CD4-positive, alpha-beta T cell treated with Interleukin-17A for 4 hours (primary cell): ENCODE results near the gene SPPL2C.

ENCODE experiments used
- DNase-seq: peaks from one replicate; pipeline ENCODE4 v3.0.0-alpha.2; 2020; ENCODE audit warnings: mixed read lengths

The SPPL2C gene

DNA sequence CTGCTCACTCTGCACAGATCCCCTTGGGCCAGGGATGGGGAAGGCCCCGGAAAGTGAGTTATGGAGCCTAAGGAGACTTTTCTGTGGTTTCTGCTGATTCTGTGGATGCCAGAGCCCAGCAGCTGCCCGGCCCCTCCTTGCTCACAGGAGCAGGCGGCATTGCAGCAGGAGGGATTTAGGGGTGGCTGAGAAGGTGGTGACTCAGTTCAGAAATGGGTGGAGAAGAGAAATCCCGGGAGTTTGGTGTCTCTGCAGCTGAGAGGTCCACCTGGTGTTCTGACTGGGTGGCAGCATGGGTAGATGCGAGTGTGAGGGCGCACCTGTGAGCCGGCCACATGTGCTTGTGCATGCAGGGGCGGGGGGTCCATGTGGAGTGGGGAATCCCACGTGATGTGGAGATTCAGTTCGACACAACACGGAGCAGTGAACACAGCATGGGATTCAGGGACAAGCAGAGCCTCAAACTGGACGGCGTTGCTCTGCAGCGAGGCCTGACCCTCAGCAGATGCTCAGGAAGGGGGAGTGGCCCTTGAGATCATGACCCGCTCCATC is 16.0 kb upstream of the SPPL2C start:
- no peak for DNase-seq

DNA sequence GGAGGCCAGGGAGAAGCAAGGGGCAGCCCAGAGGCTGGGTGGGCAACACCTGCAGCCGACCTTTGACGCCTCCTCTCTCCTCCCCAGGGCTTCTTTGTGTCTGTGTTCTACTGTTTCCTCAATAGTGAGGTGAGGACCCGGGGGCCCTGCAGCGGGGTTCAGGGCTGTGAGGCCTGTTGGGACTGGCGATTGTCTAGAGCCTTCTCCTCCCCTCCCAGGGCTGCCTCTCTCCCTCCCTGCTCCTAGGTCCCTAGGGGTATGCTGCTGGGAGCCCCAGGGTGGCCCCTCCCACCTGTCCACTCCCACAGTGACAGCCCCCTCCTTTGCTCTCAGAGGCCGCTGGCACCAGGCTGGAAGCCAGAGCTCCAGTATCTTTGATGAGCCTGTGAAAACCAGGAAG is 10.8 kb upstream of the SPPL2C start:
- DNase-seq, result no peak

DNA sequence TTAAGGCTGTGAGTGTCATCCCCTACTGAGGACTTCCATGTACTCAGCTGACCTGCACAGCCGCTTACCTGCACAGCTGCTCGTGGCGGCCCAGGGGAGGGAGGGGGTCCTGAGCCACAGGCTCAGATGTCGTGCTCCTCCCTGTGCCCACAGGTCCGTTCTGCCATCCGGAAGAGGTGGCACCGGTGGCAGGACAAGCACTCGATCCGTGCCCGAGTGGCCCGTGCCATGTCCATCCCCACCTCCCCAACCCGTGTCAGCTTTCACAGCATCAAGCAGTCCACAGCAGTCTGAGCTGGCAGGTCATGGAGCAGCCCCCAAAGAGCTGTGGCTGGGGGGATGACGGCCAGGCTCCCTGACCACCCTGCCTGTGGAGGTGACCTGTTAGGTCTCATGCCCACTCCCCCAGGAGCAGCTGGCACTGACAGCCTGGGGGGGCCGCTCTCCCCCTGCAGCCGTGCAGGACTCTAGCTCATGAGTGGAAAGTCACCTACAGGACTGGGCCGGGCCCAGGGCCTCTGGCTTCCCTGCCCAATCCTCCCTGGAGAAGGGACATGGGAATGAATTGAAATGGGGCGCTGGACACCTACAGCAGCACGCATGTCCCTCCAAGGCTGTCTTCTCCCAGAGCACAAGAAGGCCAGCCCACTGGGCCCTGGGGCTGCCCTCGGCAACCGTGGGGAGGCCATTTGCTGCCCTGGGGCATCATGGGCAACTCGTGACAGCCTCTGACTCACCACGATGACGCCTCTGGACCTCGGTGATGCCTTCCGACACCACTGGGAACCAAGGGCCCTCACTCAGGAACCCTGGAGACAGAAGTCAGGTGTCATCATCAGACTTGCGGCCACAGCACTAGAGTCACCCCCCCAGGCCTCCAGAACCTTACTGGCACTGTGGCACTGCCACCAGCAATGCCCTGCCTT is 9.9 kb upstream of the SPPL2C start:
- DNase-seq, result no peak

DNA sequence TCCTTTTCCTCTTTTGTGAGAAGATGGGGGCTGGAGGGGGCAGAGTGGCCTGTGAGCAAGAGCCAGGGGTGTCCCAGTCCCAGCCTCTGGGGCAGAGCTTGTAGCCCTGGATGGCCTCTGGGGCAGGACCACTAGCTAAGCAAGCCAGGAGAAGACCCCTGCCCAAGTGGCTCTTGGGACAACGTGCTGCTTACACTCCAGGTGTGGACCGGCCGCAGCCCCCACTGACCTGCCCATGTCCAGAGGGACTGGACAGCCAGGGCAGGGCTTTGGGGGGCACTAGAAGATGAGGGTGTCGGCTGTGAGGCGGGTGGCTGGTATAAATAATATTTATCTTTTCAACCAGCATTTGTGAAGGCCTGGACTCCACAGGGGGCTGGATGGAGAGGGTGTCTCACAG is 9.2 kb upstream of the SPPL2C start:
- no peak for DNase-seq

DNA sequence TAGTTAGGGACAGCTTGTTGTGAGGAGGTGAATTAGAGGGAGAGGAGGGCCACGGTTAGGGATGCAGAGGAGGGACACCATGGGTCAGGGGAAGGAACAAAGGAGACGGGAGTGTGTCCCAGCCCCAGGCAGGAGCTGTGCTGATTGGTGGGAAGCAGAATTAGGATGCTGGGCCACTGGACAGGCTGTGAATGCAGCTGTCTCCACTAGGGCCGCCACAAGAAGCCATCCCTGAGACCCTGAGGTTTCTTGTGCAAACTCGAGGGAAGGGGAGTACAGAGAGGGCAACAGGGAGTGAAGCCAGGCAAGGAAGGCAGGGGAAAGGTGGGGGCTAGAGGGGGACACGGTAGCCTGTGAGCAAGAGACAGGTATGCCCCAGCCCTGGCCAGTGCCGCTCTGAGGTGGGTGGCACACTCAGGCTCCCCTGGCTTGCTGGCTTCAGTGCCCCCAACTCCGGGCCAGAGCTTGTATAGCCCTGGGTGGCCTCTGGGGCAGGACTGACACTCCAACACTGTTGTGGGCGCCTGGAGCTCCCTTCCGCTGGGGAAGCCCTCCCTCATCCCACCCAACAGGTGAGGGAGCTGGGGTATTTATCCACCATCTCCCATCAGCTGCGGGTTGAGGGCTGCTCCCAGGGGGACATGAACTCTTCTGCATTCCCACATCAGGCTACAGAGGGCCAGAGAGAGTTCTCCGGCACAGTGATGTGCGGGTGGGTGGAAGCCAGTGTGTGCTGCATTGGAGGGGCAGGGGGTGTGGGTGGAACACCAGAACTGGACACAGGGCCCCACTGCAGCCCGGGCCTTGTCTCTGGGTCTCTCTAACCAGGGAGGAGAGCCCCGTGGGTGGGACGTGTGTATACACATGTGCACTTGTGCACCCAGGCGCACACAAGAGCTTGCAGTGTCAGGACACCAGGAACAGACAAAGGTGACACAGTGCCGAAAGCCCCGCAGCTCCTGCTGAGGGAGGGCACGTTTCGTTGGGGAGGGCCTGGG is 8.3 kb upstream of the SPPL2C start:
- no peak for DNase-seq

DNA sequence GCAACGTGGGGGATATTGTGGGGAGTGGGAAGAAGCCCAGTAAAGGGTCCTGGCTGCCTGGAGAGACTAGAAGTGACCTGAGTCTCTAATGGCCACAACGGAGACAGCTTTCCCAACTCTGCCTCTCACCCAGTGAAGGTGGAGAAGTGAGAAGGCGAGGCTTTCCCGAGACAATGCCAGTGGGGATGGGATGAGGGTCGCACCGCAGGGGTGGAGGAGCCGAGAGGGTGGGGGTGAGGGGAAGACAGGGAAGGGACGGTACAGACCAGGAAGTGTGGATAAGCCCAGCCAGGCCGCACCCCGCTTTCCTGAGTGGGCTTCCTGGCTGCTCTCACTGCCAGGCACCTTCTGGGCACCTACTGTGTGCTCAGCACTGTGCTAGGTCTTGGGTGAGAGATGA is 7.5 kb upstream of the SPPL2C start:
- no peak for DNase-seq

DNA sequence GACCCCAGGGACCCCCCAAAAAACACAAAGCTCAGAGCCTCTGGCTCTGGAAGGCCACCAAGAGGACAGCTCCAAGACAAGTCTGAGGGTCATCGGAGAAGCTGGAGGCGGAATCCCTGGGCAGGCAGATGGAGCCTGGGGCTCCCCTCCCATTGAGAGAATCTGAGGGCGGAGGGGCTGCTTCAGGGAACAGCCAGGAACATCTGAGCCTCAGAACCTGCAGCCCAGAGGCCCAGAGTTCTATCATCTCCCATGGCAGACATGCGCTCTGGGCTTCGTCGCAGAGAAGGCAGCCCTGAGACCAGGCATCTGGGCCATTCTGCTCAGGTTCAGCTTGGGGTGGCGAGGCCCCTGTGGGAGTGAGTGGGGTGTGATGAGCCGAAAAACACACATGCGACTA is 7.1 kb upstream of the SPPL2C start:
- no peak for DNase-seq

DNA sequence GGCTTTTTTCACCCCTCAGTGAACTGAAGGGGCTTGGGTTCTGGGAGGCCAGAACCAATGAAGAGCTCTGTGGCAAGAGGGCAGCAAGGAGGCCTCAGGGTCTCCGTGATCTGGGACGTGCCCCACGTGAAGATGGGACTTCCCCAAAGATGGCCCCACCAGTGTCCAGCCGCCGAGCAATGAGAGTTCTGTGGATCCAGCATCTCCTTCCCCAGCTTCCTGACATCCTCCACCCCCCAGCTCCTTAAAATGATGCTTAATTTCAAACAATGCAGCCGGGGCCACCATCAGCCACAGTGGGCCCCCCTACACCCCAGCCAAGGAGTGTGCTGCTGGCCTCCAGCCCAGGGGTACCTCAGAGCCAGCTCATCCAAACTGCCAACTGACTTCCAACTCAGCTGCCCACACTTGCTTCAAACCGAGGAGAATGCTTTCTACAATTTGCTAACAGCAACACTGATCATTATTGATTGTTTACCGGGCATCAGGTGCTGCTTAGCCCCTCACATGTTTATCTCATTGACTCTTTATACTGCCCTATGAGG is 5.9 kb upstream of the SPPL2C start:
- DNase-seq, result no peak

DNA sequence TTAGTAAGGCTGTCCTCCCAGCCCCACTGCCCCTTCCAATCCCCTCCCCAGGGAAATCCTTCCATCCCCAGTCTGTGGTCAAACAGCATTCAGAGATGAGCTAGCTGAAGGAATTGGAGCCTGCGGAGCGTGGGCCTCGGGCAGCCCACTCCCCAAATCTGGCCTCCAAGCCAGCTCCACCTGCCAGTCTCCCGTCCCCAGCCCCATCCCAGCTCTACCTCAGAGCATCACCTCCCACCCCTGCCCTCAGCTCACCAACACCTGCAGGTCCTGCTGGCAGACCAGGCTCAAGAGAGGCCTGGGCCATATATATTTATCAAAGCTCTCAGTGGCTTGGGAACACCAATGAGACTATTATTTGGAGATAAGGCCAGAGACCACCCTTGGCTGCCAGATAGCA is 5.2 kb upstream of the SPPL2C start:
- no peak for DNase-seq

DNA sequence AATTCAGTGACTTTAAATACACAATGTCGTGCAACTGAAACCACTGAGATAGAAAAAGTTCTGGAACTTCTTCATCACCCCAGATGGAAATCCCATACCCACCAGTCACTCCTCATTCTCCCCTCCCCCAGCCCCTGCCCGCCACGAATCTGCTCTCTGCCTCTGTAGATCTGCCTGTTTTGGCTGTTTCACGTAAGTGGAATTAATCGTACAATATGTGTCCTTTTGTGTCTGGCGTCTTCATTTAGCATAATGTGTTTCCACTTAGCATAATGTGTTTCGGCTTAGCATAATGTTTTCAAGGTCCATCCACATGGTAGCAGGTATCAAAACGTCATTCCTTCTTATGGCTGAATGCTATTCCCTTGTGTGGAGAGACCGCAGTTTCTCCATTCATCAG is 3.5 kb upstream of the SPPL2C start:
- no peak for DNase-seq

DNA sequence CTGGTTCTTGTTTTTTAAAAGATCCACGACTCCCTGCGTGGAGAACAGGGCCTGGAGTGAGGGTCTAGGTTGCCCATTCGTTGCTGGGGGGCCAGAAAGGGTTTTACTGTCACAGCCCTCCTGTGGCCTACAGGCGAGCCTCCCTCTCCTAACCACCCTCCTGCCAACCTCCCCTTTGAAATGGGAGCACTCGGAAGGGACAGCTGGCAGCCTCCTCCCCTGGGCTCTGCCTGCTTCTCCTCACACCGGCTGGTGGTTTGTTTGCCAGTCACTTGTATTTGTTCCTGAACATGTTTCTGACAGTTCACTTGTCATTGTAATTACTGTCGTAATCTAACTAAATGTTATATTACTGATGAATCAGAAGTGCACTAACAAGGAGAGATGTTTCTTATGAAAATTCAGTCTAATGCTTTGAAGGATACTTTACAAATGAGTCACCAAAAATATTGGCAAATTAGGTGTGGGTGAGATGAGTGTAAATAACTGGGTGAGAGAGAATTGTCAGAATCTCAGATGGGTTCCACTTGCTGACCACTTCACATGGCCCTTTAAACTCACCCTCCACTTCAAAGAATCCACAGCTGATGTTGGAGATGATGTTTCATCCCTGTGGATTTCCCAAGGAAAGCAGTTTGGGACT is 2.7 kb upstream of the SPPL2C start:
- DNase-seq, result no peak

DNA sequence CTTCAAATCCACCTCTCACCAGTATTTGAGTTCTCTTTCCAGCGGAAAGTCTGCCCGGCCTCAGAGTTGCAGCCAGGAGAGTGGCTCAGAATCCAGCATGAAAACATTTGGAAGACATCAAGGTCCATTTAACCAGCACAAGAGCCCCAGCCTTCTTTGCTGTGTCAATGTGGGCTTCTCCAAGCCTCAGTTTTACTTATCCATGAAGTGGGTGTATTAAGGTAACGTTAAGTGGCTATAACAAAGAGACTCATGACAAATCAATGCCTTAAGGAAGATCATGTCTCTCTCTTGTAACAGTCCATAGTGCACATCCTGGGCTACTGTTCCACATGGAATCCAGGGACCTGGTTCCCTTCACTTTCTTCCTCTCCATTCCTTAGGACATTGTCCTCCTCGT is 959 bp upstream of the SPPL2C start:
- DNase-seq, result no peak

DNA sequence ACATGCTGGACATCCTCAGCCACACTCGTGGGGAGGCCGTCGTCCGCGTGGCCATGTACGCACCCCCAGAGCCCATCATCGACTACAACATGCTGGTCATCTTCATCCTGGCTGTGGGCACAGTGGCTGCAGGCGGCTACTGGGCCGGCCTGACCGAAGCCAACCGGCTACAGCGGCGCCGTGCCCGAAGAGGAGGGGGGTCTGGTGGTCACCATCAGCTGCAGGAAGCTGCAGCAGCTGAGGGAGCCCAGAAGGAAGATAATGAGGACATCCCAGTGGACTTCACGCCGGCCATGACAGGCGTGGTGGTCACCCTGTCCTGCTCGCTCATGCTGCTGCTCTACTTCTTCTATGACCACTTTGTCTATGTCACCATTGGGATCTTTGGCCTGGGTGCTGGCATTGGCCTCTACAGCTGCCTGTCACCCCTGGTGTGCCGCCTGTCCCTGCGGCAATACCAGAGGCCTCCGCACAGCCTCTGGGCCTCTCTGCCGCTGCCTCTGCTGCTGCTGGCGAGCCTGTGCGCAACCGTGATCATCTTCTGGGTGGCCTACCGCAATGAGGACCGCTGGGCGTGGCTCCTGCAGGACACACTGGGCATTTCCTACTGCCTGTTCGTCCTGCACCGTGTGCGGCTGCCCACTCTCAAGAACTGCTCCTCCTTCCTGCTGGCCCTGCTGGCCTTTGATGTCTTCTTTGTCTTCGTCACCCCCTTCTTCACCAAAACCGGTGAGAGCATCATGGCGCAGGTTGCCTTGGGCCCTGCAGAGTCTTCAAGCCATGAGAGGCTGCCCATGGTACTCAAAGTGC is 900 bp downstream of the SPPL2C start:
- no peak for DNase-seq

DNA sequence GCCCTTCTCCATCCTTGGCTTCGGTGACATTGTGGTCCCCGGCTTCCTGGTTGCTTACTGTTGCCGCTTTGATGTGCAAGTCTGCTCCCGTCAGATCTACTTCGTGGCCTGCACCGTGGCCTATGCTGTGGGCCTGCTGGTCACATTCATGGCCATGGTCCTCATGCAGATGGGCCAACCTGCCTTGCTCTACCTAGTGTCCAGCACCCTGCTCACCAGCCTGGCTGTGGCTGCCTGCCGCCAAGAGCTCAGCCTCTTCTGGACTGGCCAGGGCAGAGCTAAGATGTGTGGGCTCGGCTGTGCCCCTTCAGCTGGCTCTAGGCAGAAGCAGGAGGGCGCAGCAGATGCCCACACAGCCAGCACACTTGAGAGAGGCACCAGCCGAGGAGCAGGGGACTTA is 1.5 kb downstream of the SPPL2C start:
- no peak for DNase-seq

DNA sequence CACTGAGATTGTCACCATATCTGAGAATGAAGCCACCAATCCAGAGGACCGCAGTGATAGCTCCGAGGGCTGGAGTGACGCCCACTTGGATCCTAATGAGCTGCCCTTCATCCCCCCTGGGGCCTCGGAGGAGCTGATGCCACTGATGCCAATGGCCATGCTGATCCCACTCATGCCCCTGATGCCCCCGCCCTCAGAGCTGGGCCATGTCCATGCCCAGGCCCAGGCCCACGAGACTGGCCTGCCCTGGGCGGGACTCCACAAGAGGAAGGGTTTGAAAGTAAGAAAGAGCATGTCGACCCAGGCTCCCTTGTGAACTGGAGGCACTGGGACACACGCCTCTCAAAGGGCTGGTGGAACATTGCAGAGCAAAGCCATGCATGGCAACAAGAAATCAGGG is 2.0 kb downstream of the SPPL2C start:
- no peak for DNase-seq

DNA sequence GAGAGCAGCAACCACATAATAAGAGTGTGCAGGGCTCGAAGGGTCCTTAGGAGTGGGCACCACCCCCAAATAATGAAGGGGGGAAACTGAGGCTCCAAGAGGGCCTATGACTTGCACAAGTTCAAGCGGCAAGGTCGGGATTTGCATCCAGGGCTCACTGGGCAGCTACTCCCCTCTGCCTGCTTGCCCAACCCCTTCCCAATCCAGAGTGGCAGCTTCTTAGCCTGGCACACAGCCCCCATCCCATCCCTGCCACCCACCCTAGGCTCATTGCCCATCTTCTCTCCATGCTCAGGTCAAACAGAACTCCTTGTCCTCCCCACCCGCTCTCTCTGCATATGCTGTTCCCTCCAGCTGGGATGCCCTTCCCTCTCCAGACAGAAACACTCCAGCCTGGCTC is 2.4 kb downstream of the SPPL2C start:
- no peak for DNase-seq

DNA sequence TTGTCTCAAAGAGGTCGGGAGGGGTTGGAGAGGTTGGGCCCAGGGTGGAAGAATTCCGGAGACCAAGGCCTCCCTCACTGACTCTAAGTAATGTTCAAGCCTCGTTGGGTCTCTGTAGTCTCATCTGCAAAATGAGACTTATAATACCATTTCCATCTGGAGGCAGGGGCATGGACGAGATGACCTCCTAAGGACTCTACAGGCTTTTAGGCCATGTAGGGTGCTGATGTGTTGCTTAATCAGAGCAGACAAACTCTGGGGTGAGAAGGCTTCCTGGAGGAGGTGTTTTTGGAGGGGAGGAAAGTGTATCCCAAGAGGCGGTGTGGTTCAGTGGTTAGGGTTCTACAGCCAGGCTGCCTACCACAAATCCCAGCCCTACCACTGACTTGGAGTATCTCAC is 3.1 kb downstream of the SPPL2C start:
- DNase-seq, result no peak

DNA sequence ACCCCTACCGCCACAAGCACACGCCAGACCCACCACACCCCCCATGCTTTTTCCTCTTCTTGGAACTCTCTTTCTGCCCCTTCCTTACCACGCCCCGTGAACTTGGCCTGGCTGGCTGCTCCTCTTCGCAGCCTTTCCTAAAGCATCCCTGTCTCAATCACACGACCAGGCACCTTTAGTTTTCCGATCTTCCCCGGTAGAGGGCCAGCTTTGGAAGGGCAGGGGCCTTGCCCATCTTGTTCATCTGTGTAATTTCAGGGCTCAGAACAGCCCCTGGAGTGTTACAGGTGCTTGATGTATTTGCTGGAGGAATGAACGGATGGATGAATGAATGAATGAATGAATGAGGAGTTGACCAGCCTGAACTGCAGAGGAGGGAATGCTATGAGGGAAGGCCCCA is 3.7 kb downstream of the SPPL2C start:
- no peak for DNase-seq

DNA sequence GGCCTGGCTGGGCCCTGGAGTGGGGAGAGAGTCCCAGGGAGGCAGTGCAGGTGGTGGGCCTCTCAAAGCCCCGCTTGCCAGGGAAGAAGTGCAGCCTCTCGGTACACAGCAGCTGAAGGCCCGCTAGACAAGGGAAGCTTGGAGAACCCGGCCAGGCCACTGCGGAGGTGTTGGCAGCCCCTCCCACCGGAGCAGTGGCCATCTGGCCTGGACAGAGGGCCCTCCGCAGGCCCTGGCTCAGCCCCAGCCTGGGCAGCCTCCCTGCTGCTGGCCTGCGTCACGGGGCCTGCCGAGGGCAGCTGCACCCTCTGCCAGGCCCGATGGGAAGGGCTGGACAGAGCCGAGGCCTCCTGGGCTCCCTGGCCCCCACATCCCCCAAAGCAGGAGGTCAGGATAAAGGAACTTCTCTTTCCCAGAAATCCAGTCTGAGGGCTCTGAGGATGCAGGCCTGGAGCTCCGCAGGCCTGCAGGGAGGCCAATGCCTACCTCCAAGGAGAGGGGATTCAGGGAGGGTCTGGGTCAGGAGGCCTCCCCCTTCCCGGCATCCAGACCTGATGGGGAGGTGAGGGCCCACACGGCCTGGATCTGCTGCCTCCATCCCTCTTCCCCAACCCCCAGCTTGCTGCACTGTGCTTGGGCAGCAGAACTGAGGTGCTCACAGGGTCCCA is 4.3 kb downstream of the SPPL2C start:
- DNase-seq, result no peak

DNA sequence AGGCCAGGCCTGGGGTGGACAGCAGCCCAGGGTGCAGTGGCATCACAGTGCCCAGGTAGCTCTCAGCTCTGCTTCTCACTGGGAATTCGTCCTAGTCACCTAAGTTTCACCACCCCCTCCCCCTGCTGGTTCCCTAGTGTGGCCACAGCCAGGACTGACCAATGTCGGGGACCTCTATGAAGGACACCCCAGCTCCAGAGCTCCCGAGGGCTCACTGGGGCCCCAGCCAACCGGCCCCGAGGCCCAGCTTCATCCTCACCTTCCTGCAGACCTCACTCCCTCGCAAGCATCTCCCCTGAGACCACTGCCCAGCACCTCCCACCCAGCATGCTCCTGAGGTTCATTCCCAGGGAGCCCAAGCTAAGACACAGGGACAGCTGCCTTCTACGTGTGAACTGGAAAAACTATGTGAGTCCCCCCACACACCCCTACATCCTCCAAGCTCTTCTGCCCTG is 4.9 kb downstream of the SPPL2C start:
- no peak for DNase-seq

DNA sequence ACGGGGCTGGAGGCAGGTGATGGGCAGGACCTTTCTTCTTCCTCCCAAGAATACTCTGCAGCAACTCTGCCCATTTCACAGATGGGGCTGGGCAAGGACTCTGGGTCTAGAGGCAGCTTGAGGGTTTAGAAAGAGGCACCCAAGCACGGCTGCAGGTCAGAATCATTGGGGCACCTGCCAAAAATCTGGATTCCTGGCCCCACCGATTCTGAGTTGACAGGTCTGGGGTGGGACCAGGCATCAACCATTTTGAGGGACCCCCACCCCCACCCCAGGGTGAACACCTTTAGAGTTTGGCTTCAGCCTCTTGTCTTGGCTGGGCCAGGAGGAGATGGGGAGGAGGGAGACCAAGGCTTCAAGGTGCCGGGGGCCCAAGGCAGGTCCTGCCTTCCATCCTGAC is 5.3 kb downstream of the SPPL2C start:
- no peak for DNase-seq
